Hematopoietic multipotent progenitor cell treated with erythropoietin and hydrocortisone succinate and interleukin-3 and kit ligand, for 15 days (in vitro differentiated cells): Measurements from ENCODE around the gene YDJC.

ENCODE experiments used
- DNase-seq: peaks from one replicate; pipeline ENCODE4 v3.0.0-alpha.2; 2015; ENCODE audit warnings: low spot score

Gene YDJC

DNA sequence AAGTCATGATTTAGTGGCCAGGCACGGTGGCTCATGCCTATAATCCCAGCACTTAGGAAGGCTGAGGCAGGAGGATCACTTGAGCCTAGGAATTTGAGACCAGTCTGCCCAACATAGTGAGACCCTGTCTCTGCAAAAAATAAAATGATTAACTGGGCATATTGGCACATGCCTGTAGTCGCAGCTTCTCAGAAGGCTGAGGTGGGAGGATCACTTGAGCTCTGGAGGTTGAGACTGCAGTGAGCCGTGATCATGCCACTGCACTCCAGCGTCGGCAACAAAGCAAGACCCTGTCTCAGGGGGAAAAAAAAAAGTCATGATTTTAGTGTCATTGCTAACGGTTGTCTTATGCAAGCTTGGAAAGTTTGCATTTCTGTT, 50.4 kb downstream of the YDJC start:
- DNase-seq: no peak
